Subcutaneous adipose tissue (tissue), 4 donors: ENCODE data around the gene DOCK4. TPM values are rescaled to one million over a fixed set of nuclear protein-coding genes. Genes with fewer than 3 reads are reported as not detected.

Experiments
- CTCF ChIP-seq: fragments of 450-650 bp; IDR thresholded peaks from one replicate; pipeline ENCODE4 v1.5.1; 2016; ENCODE audit warnings: low read depth, mild to moderate bottlenecking, control low read depth, antibody characterized with exemption, moderate library complexity
- total RNA-seq, 4 donors: library from RNA; depleted of rRNA; stranded (reverse); fragments of >200 nt; gene quantifications; one replicate each; pipeline ENCODE4 v1.1.0, GENCODE V29; 2016

The DOCK4 gene
- 10 to 100 TPM; 44.3 to 59.3 (median 52.5) TPM for total RNA-seq

GRCh38 chr7:112206238-112206990 lies at the start of gene DOCK4, which contains the start of gene ZNF277:
TSS of gene DOCK4 (minus strand) at chr7:112206399. CDS start at chr7:112206138, 261 bp downstream.
TSS of gene ZNF277 (plus strand) at chr7:112206695. CDS start at chr7:112206717, 22 bp downstream.
- TF ChIP-seq CTCF = no peak

GRCh38 chr7:112255388-112255720 lies 49.2 kb upstream of the DOCK4 start:
- TF ChIP-seq CTCF = no peak

- TF ChIP-seq CTCF = no peak
Measured at GRCh38 chr7:112254709-112255387, 48.6 kb upstream of the DOCK4 start.

GRCh38 chr7:112254156-112254555 lies 48.0 kb upstream of the DOCK4 start:
- no peak for TF ChIP-seq CTCF

- no peak for TF ChIP-seq CTCF
Measured at GRCh38 chr7:112252691-112253090, 46.5 kb upstream of the DOCK4 start.

GRCh38 chr7:112252141-112252540 lies 45.9 kb upstream of the DOCK4 start:
- TF ChIP-seq CTCF = no peak

- TF ChIP-seq CTCF = no peak
Measured at GRCh38 chr7:112248598-112248997, 42.4 kb upstream of the DOCK4 start.
